ENCODE measurements around the gene STX7. TPM values are rescaled to one million over a fixed set of nuclear protein-coding genes. Genes with fewer than 3 reads are reported as not detected.

The STX7 gene
- total RNA-seq, 3 donors from 2014 or later = 28.5 to 67.4 (median 37.8) TPM

- intact Hi-C loops (cut with DNase I; ENCODE audit: low total_unique reads) = no loop called here
- Histone ChIP-seq H3K4me3 (no peak overlapping the region), H3K27me3 (no peaks in the 10 kb centered on the region), H3K27ac (no peak overlapping the region), H3K4me1 (no peaks in the 10 kb centered on the region), H3K36me3 (no peaks in the 10 kb centered on the region), H3K9me3 (no peaks in the 10 kb centered on the region)
- no peak for DNase-seq (ENCODE audit: low spot score in 2 of 2)
- no peak for TF ChIP-seq POLR2A (IDR thresholded peaks at IDR 0.05)
- TF ChIP-seq CTCF (IDR thresholded peaks at IDR 0.05) = no peak
- no peak for TF ChIP-seq POLR2AphosphoS5 (IDR thresholded peaks at IDR 0.05)
Observed at GRCh38 chr6:132527791-132528190, 14.9 kb upstream of the STX7 start.

GRCh38 chr6:132526461-132526860, 13.5 kb upstream of the STX7 start:
- no peak overlapping the region for H3K4me3 ChIP-seq
- TF ChIP-seq CTCF (IDR thresholded peaks at IDR 0.05) = no peak
- TF ChIP-seq POLR2A (IDR thresholded peaks at IDR 0.05) = no peak
- H3K36me3 ChIP-seq = no peaks in the 10 kb centered on the region
- no peaks in the 10 kb centered on the region for H3K9me3 ChIP-seq
- no peaks in the 10 kb centered on the region for H3K27me3 ChIP-seq
- intact Hi-C loops (cut with DNase I; ENCODE audit: low total_unique reads) = no loop called here
- no peak overlapping the region for H3K27ac ChIP-seq
- DNase-seq (ENCODE audit: low spot score in 2 of 2) = no peak
- no peaks in the 10 kb centered on the region for H3K4me1 ChIP-seq

GRCh38 chr6:132525866-132526265, 12.9 kb upstream of the STX7 start:
- no peaks in the 10 kb centered on the region for H3K36me3 ChIP-seq
- no peak for TF ChIP-seq CTCF (IDR thresholded peaks at IDR 0.05)
- TF ChIP-seq POLR2AphosphoS5 (IDR thresholded peaks at IDR 0.05) = no peak
- TF ChIP-seq POLR2A (IDR thresholded peaks at IDR 0.05) = no peak

GRCh38 chr6:132524646-132525045, 11.7 kb upstream of the STX7 start:
- H3K27me3 ChIP-seq = no peaks in the 10 kb centered on the region
- H3K36me3 ChIP-seq = no peaks in the 10 kb centered on the region
- no peak overlapping the region for H3K4me3 ChIP-seq
- H3K4me1 ChIP-seq = no peaks in the 10 kb centered on the region
- no peaks in the 10 kb centered on the region for H3K9me3 ChIP-seq
- DNase-seq (ENCODE audit: low spot score in 2 of 2) = no peak
- no peak overlapping the region for H3K27ac ChIP-seq
- no peak for TF ChIP-seq POLR2AphosphoS5 (IDR thresholded peaks at IDR 0.05)
- no peak for TF ChIP-seq POLR2A (IDR thresholded peaks at IDR 0.05)
- TF ChIP-seq CTCF (IDR thresholded peaks at IDR 0.05) = no peak
- intact Hi-C loops (cut with DNase I; ENCODE audit: low total_unique reads) = no loop called here

More at GRCh38 chr6:132525866-132526265, 12.9 kb upstream of the STX7 start:
- no peak for DNase-seq (ENCODE audit: low spot score in 2 of 2)
- H3K9me3 ChIP-seq = no peaks in the 10 kb centered on the region
- intact Hi-C loops (cut with DNase I; ENCODE audit: low total_unique reads) = no loop called here
- no peak overlapping the region for H3K27ac ChIP-seq
- H3K4me1 ChIP-seq = no peaks in the 10 kb centered on the region
- no peaks in the 10 kb centered on the region for H3K27me3 ChIP-seq
- no peak overlapping the region for H3K4me3 ChIP-seq

- Histone ChIP-seq H3K27ac (no peak overlapping the region), H3K27me3 (no peaks in the 10 kb centered on the region), H3K4me3 (no peak overlapping the region), H3K4me1 (no peaks in the 10 kb centered on the region), H3K9me3 (no peaks in the 10 kb centered on the region), H3K36me3 (no peaks in the 10 kb centered on the region)
- no peak for DNase-seq (ENCODE audit: low spot score in 2 of 2)
- intact Hi-C loops (cut with DNase I; ENCODE audit: low total_unique reads) = no loop called here
- TF ChIP-seq POLR2A (IDR thresholded peaks at IDR 0.05) = no peak
- no peak for TF ChIP-seq POLR2AphosphoS5 (IDR thresholded peaks at IDR 0.05)
- TF ChIP-seq CTCF (IDR thresholded peaks at IDR 0.05) = no peak
Observed at GRCh38 chr6:132520953-132521352, 8.0 kb upstream of the STX7 start.

Data from breast epithelium (tissue), 4 donors.